HEK293 (cell line): ENCODE results near the gene SH3RF3.
A peak's percentile ranks its signal among the peaks of the same experiment; 100 is the strongest.

Source experiments
- CTCF ChIA-PET: fragments of 350-600 bp; formaldehyde crosslinking; extraction: SDS; loops from one replicate; lab custom pipeline; 2021; ENCODE audit warnings: antibody characterized with exemption; lab: Yijun Ruan, JAX
- POLR2A ChIA-PET: fragments of 300-600 bp; formaldehyde crosslinking; extraction: SDS; loops from one replicate; lab custom pipeline; 2020; ENCODE audit warnings: antibody characterized with exemption, inconsistent platforms; lab: Yijun Ruan, JAX
- H3K27ac ChIP-seq: fragments of 200-500 bp; sonication (Bioruptor generic); 2 replicates; pipeline ENCODE4 v1.5.1; 2014; ENCODE audit warnings: low read depth, low read length, control low read depth, inconsistent platforms; ENCODE audit errors: extremely low read depth
- H3K36me3 ChIP-seq, 2 experiments: fragments of 200-500 bp in 1 of 2; sonication (Bioruptor generic) in 1 of 2; 1 replicate in 1 of 2; 2 replicates in 1 of 2; pipeline ENCODE4 v1.5.1; 2014 to 2017; ENCODE audit warnings: inconsistent platforms in 2 of 2, low read length in 2 of 2; ENCODE audit not compliant: control insufficient read depth in 2 of 2, insufficient read depth in 1 of 2
- H3K4me1 ChIP-seq: fragments of 200-500 bp; sonication (Bioruptor generic); 2 replicates; pipeline ENCODE4 v1.5.1; 2014; ENCODE audit warnings: mild to moderate bottlenecking, low read length, inconsistent platforms; ENCODE audit not compliant: control insufficient read depth, insufficient read depth
- H3K4me3 ChIP-seq: 2 replicates; pipeline ENCODE4 v1.5.1; 2011; ENCODE audit warnings: low read depth, mild to moderate bottlenecking, control low read depth, low read length, moderate library complexity
- H3K9me3 ChIP-seq: fragments of 200-500 bp; sonication (Bioruptor generic); 2 replicates; pipeline ENCODE4 v1.5.1; 2014; ENCODE audit warnings: low read depth, low read length, inconsistent platforms; ENCODE audit not compliant: control insufficient read depth, insufficient read depth
- GFI1B ChIP-seq: fragments of 450-650 bp; formaldehyde crosslinking; IDR thresholded peaks from 2 replicates; pipeline ENCODE4 v1.5.1; 2016; ENCODE audit warnings: missing biosample characterization, missing genetic modification characterization
- GLIS1 ChIP-seq: fragments of 450-650 bp; formaldehyde crosslinking; IDR thresholded peaks from 2 replicates; pipeline ENCODE4 v1.5.1; 2016; ENCODE audit warnings: missing biosample characterization, missing genetic modification characterization
- HOXD13 ChIP-seq: sonication (generic); formaldehyde crosslinking; IDR thresholded peaks from 2 replicates; pipeline ENCODE4 v1.8.0; 2022; ENCODE audit warnings: missing genetic modification reagents, borderline replicate concordance
- TCF7L2 ChIP-seq: IDR thresholded peaks from 2 replicates; pipeline ENCODE4 v1.6.1; 2011; ENCODE audit warnings: low read depth, mild to moderate bottlenecking, inconsistent platforms, low read length, moderate library complexity, borderline replicate concordance
- ZBTB1 ChIP-seq: fragments of 450-650 bp; formaldehyde crosslinking; IDR thresholded peaks from 2 replicates; pipeline ENCODE4 v1.5.1; 2016; ENCODE audit warnings: missing biosample characterization, missing genetic modification characterization
- ZBTB44 ChIP-seq: fragments of 450-650 bp; IDR thresholded peaks from 2 replicates; pipeline ENCODE4 v1.5.1; 2018; ENCODE audit warnings: missing biosample characterization, mild to moderate bottlenecking, missing genetic modification characterization
- ZFP69B ChIP-seq: fragments of 450-650 bp; formaldehyde crosslinking; IDR thresholded peaks from 2 replicates; pipeline ENCODE4 v1.5.1; 2016; ENCODE audit warnings: missing biosample characterization, missing genetic modification characterization
- ZNF133 ChIP-seq: fragments of 450-650 bp; formaldehyde crosslinking; IDR thresholded peaks from 2 replicates; pipeline ENCODE4 v1.5.1; 2016; ENCODE audit warnings: missing biosample characterization, missing genetic modification characterization
- ZNF146 ChIP-seq: fragments of 450-650 bp; formaldehyde crosslinking; IDR thresholded peaks from 2 replicates; pipeline ENCODE4 v1.5.1; 2016; ENCODE audit warnings: missing biosample characterization, missing genetic modification characterization
- ZNF175 ChIP-seq: fragments of 450-650 bp; formaldehyde crosslinking; IDR thresholded peaks from 2 replicates; pipeline ENCODE4 v1.5.1; 2016; ENCODE audit warnings: missing biosample characterization, missing genetic modification characterization
- ZNF211 ChIP-seq: fragments of 450-650 bp; formaldehyde crosslinking; IDR thresholded peaks from 2 replicates; pipeline ENCODE4 v1.5.1; 2016; ENCODE audit warnings: low read depth, missing biosample characterization, missing genetic modification characterization
- ZNF214 ChIP-seq: fragments of 450-650 bp; formaldehyde crosslinking; IDR thresholded peaks from 2 replicates; pipeline ENCODE4 v1.5.1; 2017; ENCODE audit warnings: missing biosample characterization, mild to moderate bottlenecking, missing genetic modification characterization, borderline replicate concordance
- ZNF266 ChIP-seq: fragments of 450-650 bp; formaldehyde crosslinking; IDR thresholded peaks from 2 replicates; pipeline ENCODE4 v1.5.1; 2016; ENCODE audit warnings: missing biosample characterization, missing genetic modification characterization, low read depth
- ZNF488 ChIP-seq: fragments of 450-650 bp; formaldehyde crosslinking; IDR thresholded peaks from 2 replicates; pipeline ENCODE4 v1.5.1; 2016; ENCODE audit warnings: missing biosample characterization, missing genetic modification characterization
- ZNF501 ChIP-seq: fragments of 450-650 bp; formaldehyde crosslinking; IDR thresholded peaks from 2 replicates; pipeline ENCODE4 v1.5.1; 2016; ENCODE audit warnings: missing biosample characterization, missing genetic modification characterization
- ZNF544 ChIP-seq: fragments of 450-650 bp; formaldehyde crosslinking; IDR thresholded peaks from 2 replicates; pipeline ENCODE4 v1.5.0; 2017; ENCODE audit warnings: missing biosample characterization, missing genetic modification characterization
- ZNF549 ChIP-seq: fragments of 450-650 bp; IDR thresholded peaks from 2 replicates; pipeline ENCODE4 v1.5.1; 2018; ENCODE audit warnings: missing biosample characterization, missing genetic modification characterization, mild to moderate bottlenecking, inconsistent platforms, moderate library complexity
- ZNF654 ChIP-seq: fragments of 450-650 bp; formaldehyde crosslinking; IDR thresholded peaks from 2 replicates; pipeline ENCODE4 v1.5.1; 2016; ENCODE audit warnings: low read depth, missing biosample characterization, missing genetic modification characterization
- ZNF677 ChIP-seq: fragments of 450-650 bp; IDR thresholded peaks from 2 replicates; pipeline ENCODE4 v1.5.0; 2018; ENCODE audit warnings: missing biosample characterization, mild to moderate bottlenecking, missing genetic modification characterization, moderate library complexity
- ZNF692 ChIP-seq: fragments of 450-650 bp; formaldehyde crosslinking; IDR thresholded peaks from 2 replicates; pipeline ENCODE4 v1.5.1; 2016; ENCODE audit warnings: missing biosample characterization, missing genetic modification characterization
- ZXDB ChIP-seq: fragments of 450-650 bp; formaldehyde crosslinking; IDR thresholded peaks from 2 replicates; pipeline ENCODE4 v1.5.1; 2016; ENCODE audit warnings: missing biosample characterization, missing genetic modification characterization
- TF ChIP-seq, protein P1 (sequence below): fragments of 450-650 bp; formaldehyde crosslinking; IDR thresholded peaks from 2 replicates; pipeline ENCODE4 v1.5.1; 2016; ENCODE audit warnings: missing biosample characterization, missing genetic modification characterization
- TF ChIP-seq, protein P2 (sequence below): fragments of 450-650 bp; formaldehyde crosslinking; IDR thresholded peaks from 2 replicates; pipeline ENCODE4 v1.5.1; 2016; ENCODE audit warnings: missing biosample characterization, missing genetic modification characterization

Gene SH3RF3

GRCh38 chr2:109542384-109542783, 413.4 kb downstream of the SH3RF3 start:
- TF ChIP-seq ZBTB44 (tag by site-specific recombination) (no peak), ZNF544 (tag by site-specific recombination) (no peak), ZNF175 (tag by site-specific recombination) (no peak), TCF7L2 (no peak), ZNF133 (tag by site-specific recombination) (no peak), ZXDB (tag by site-specific recombination) (no peak), ZBTB1 (tag by site-specific recombination) (no peak), ZNF146 (tag by site-specific recombination) (no peak)
- no peak overlapping the region for H3K27ac ChIP-seq
- no peak overlapping the region for H3K4me3 ChIP-seq
- ChIA-PET CTCF (interaction anchor here (3.3 to 6.4 kb wide), 2 partner anchors 66 to 193 kb away, joined by 18 to 76 read pairs; no protein-coding TSS in a partner anchor), POLR2A (no interaction called here)
- no peaks in the 10 kb centered on the region for H3K4me1 ChIP-seq
- H3K36me3 ChIP-seq = peaks cover 0 to 4% of the 10 kb centered on the region in 2 experiments; a peak in 1 of 3 replicates
- no peaks in the 10 kb centered on the region for H3K9me3 ChIP-seq

DNA sequence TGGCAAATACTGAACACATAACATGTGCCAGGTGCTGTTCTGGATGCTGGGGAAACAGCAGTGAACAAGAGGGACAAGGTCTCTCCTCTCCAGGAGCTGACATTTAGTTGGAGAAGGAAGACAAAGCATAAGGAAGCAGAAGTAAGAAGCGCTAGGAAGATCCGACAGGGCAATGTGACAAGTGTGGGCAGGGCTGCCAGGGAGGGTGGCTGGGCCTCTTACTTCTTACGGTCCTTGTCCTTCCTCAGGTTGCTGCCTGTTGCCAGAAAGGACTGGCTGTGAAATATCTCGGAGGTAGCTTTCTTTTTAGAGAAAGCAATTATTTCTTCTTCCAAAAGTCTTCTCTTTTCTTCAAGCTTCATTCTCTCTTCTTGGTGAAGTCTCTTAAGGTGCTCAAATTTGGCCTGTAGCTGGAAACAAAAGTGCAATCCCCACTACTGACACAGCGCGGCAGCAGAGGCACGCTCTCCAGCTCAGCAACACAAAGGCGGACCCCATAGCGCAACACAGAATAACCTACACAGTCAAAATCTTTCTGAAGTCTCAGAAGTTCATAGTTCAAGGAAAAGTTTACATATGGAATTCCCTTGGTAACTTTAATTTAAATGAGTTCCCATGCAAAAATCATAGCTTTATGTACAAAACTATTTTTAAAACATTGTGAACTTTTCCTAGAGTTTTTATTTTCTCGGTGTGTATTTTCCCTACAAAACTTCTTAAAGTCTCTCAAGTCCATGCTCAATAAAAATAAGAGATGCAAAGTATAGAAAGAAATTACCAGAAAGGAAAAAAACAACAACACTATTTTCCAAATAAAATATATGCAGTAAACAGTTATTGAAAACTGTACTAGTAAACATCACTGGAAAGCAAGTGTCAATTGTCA, 417.1 kb downstream of the SH3RF3 start:
- CTCF ChIA-PET = interaction anchor here (0.6 to 6.4 kb wide), 41 partner anchors 10 to 621 kb away, joined by 3 to 76 read pairs (median 5); partner anchors contain the start of genes SEPTIN10, SH3RF3 and SOWAHC
- no peaks in the 10 kb centered on the region for H3K9me3 ChIP-seq
- POLR2A ChIA-PET = interaction anchor here (2.4 kb wide), 1 partner anchor 68 kb away, joined by 10 read pairs; the partner anchor contains the start of genes SEPTIN10 and SOWAHC
- H3K27ac ChIP-seq = no peak overlapping the region
- TF ChIP-seq ZFP69B (tag by site-specific recombination) = peak; percentile 42; the same call in 1 of the 2 replicates
- TF ChIP-seq ZNF692 = peak; percentile 79
- no peak for TF ChIP-seq ZNF501 (tag by site-specific recombination)
- TF ChIP-seq, protein P1, sequence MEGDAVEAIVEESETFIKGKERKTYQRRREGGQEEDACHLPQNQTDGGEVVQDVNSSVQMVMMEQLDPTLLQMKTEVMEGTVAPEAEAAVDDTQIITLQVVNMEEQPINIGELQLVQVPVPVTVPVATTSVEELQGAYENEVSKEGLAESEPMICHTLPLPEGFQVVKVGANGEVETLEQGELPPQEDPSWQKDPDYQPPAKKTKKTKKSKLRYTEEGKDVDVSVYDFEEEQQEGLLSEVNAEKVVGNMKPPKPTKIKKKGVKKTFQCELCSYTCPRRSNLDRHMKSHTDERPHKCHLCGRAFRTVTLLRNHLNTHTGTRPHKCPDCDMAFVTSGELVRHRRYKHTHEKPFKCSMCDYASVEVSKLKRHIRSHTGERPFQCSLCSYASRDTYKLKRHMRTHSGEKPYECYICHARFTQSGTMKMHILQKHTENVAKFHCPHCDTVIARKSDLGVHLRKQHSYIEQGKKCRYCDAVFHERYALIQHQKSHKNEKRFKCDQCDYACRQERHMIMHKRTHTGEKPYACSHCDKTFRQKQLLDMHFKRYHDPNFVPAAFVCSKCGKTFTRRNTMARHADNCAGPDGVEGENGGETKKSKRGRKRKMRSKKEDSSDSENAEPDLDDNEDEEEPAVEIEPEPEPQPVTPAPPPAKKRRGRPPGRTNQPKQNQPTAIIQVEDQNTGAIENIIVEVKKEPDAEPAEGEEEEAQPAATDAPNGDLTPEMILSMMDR (tag by site-specific recombination) = peak; percentile 88
- TF ChIP-seq ZNF677 (tag by site-specific recombination) = no peak
- peak; percentile 89 for TF ChIP-seq ZNF654 (tag by site-specific recombination)
- peaks cover 0 to 4% of the 10 kb centered on the region in 2 experiments; a peak in 1 of 3 replicates for H3K36me3 ChIP-seq
- no peaks in the 10 kb centered on the region for H3K4me1 ChIP-seq
- H3K4me3 ChIP-seq = no peak overlapping the region

DNA sequence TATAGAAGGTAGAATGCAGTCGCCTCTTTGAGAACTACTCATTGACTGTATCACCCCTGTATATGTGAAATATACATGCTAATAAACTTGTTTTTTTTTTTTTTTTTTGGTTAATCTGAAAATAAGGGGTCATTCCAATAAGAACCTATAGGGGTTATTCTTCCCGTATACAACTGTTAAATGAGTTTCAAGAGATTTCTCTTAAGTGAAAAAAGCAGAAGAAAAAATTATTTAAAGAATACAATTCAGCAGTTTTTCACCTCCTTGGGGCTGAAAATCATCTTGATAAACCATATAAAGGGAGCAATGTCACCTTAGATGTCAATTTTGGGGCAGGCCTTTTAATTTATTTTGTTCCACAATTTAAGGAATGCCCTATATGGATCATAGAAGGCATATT, 418.3 kb downstream of the SH3RF3 start:
- ChIA-PET CTCF (interaction anchor here (0.7 to 6.4 kb wide), 19 partner anchors 9 to 1486 kb away, joined by 3 to 76 read pairs (median 6); partner anchors contain the start of genes SEPTIN10 and SOWAHC), POLR2A (interaction anchor here (2.4 kb wide), 1 partner anchor 67 kb away, joined by 10 read pairs; the partner anchor contains the start of genes SEPTIN10 and SOWAHC)
- no peak overlapping the region for H3K27ac ChIP-seq
- H3K4me1 ChIP-seq = no peaks in the 10 kb centered on the region
- H3K36me3 ChIP-seq = peaks cover 0 to 10% of the 10 kb centered on the region in 2 experiments; a peak in 1 of 3 replicates
- no peak overlapping the region for H3K4me3 ChIP-seq
- no peaks in the 10 kb centered on the region for H3K9me3 ChIP-seq
- TF ChIP-seq GLIS1 (tag by site-specific recombination) = no peak
- TF ChIP-seq, protein P2, sequence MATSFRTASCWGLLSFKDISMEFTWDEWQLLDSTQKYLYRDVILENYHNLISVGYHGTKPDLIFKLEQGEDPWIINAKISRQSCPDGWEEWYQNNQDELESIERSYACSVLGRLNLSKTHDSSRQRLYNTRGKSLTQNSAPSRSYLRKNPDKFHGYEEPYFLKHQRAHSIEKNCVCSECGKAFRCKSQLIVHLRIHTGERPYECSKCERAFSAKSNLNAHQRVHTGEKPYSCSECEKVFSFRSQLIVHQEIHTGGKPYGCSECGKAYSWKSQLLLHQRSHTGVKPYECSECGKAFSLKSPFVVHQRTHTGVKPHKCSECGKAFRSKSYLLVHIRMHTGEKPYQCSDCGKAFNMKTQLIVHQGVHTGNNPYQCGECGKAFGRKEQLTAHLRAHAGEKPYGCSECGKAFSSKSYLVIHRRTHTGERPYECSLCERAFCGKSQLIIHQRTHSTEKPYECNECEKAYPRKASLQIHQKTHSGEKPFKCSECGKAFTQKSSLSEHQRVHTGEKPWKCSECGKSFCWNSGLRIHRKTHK (tag by site-specific recombination) = no peak
- no peak for TF ChIP-seq ZNF266 (tag by site-specific recombination)
- no peak for TF ChIP-seq ZNF214
- no peak for TF ChIP-seq ZNF488 (tag by site-specific recombination)
- no peak for TF ChIP-seq GFI1B
- TF ChIP-seq ZNF211 = no peak
- no peak for TF ChIP-seq HOXD13 (CRISPR knock-in tag)
- TF ChIP-seq ZNF549 = no peak
